ENCODE data around the gene MYH10.
"Not testable (repeated sequence)": the region's sequence is repeated elsewhere in the genome, so short reads cannot be mapped to it uniquely, and the experiment has no call there.

The MYH10 gene

GRCh38 chr17:8555062-8555461 is 75.5 kb downstream of the MYH10 start:
- H3K4me3 ChIP-seq (ENCODE audit: low read depth, low read length), result no peak overlapping the region
- ChIA-PET CTCF (interaction anchor here (1.0 kb wide), 1 partner anchor 191 kb away, joined by 3 read pairs; no protein-coding TSS in a partner anchor), POLR2A (no interaction called here)
- no peak for DNase-seq (ENCODE audit: low read depth, low spot score)
- TF ChIP-seq CTCF (IDR thresholded peaks at IDR 0.05; ENCODE audit: insufficient read depth, low read length, missing control alignments), result no peak

- no peak for DNase-seq (ENCODE audit: low read depth, low spot score)
- CTCF ChIA-PET, result interaction anchor here (1.2 to 1.4 kb wide), 2 partner anchors 12 to 193 kb away, joined by 3 to 4 read pairs; no protein-coding TSS in a partner anchor
- no peak overlapping the region for H3K4me3 ChIP-seq (ENCODE audit: low read depth, low read length)
- POLR2A ChIA-PET, result interaction anchor here (1.0 kb wide), 1 partner anchor 11 kb away, joined by 3 read pairs; no protein-coding TSS in a partner anchor
- TF ChIP-seq CTCF (IDR thresholded peaks at IDR 0.05; ENCODE audit: insufficient read depth, low read length, missing control alignments), result no peak
These were observed 77.8 kb downstream of the MYH10 start for GRCh38 chr17:8552577-8553320.

DNA sequence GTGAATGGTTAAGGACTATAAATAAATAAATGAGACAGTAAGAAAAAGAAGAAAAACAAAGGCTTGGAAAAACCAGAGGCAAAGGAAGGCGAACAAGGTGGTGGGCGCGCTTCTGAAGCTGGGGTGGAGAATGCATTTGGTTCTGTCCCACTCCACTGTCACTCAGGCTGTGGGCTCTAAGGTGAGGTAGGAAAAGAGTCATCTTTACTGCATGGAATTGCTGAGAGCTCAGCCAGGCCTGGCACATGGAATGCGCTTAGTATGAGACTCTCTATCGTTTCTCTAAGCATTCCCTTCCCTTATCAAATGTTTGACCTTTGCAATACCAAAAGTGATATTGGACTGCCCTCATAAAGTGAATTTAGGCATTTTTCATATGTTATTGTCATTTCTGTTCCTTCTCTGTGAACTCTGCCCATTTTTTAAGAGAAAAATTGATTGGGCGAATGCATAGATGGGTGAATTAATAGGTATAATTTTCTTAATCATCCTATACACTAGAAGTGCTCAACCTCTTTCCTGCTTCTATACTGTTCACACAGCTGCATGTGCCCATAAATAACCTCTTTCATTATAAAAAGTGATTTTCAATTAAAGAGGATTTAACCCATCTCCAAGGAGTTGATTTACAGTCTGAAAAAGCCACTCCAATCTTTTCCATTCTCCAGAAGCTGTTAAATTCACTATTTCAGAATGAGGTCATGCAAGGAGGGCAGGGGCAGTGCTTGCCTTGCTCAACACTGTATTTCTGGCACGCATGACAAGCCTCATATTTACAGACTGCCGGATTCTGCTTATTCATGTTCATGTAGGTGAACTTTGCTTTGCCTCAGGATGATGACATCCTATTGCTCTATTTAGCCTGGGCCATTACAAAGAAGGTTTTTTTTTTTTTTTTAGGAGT is 87.7 kb downstream of the MYH10 start:
- no peak for TF ChIP-seq CTCF (IDR thresholded peaks at IDR 0.05; ENCODE audit: insufficient read depth, low read length, missing control alignments)
- no peak overlapping the region for H3K4me3 ChIP-seq (ENCODE audit: low read depth, low read length)
- no peak for DNase-seq (ENCODE audit: low read depth, low spot score)
- ChIA-PET POLR2A (no interaction called here), CTCF (interaction anchor here (2.0 kb wide), 1 partner anchor 203 kb away, joined by 7 read pairs; no protein-coding TSS in a partner anchor)

DNA sequence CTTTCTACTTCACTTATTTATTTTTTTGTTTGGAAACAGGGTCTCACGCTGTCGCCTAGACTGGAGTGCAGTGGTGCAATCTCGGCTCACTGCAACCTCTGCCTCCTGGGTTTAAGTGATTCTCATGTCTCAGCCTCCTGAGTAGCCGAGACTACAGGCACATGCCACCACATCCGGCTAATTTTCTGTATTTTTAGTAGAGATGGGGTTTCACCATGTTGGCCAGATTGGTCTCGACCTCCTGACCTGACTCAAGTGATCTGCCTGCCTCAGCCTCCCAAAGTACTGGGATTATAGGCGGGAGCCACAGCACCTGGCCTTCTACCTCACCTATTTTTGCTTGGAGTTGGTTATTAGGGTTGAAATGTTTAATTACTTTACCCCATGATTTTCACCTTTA is 90.5 kb downstream of the MYH10 start:
- H3K4me3 ChIP-seq (ENCODE audit: low read depth, low read length); DNase-seq (ENCODE audit: low read depth, low spot score); POLR2A ChIA-PET; CTCF ChIA-PET: not testable (repeated sequence)

DNA sequence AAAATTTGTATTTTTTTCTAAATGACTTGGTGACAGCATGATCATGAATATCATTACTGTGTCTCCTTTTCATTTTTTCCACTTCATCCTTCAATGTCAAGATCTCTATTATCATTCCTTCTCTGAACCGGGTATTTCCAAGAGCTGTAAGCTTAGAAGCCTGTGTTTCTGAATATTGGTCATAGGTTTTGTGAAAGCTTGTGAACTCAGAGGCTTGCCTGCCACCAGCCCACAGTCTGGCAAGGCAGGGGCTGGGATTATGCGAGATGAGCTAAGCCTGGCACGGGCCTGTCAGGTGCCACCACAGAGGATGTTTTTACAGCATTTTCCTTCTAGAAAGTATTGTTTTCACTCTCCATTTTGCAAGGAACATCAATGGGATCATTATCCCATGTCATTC is 92.8 kb downstream of the MYH10 start:
- TF ChIP-seq CTCF (IDR thresholded peaks at IDR 0.05; ENCODE audit: insufficient read depth, low read length, missing control alignments), result no peak
- CTCF ChIA-PET, result interaction anchor here (1.0 to 1.6 kb wide), 4 partner anchors 8 to 248 kb away, joined by 3 to 4 read pairs (median 3); no protein-coding TSS in a partner anchor
- DNase-seq (ENCODE audit: low read depth, low spot score), result no peak
- no peak overlapping the region for H3K4me3 ChIP-seq (ENCODE audit: low read depth, low read length)
- POLR2A ChIA-PET, result no interaction called here

GRCh38 chr17:8534498-8535188 is 95.9 kb downstream of the MYH10 start:
- no peak overlapping the region for H3K4me3 ChIP-seq (ENCODE audit: low read depth, low read length)
- DNase-seq (ENCODE audit: low read depth, low spot score), result no peak
- CTCF ChIA-PET, result interaction anchor here (0.8 to 1.1 kb wide), 2 partner anchors 151 to 211 kb away, joined by 3 to 4 read pairs; no protein-coding TSS in a partner anchor
- POLR2A ChIA-PET, result no interaction called here
- no peak for TF ChIP-seq CTCF (IDR thresholded peaks at IDR 0.05; ENCODE audit: insufficient read depth, low read length, missing control alignments)
